ENCODE measurements around the gene NPAS3. TPM values are rescaled to one million over a fixed set of nuclear protein-coding genes. Genes with fewer than 3 reads are reported as not detected.

The NPAS3 gene
- 1 to 10 TPM; 3.2 to 6.4 (median 4.6) TPM for total RNA-seq
- under 1 TPM in 1 of 3 donors, not detected in 2; 0.36 TPM for polyA plus RNA-seq

GRCh38 chr14:32938719-32939253, at the start of gene NPAS3:
TSS of gene NPAS3 (plus strand) at chr14:32938879.
- no peaks in the 10 kb centered on the region for H3K36me3 ChIP-seq
- intact Hi-C loops (cut with DNase I), result loop anchor here (2.0 to 5.0 kb wide), 3 partner anchors 42 to 854 kb away; no protein-coding TSS in a partner anchor

DNA sequence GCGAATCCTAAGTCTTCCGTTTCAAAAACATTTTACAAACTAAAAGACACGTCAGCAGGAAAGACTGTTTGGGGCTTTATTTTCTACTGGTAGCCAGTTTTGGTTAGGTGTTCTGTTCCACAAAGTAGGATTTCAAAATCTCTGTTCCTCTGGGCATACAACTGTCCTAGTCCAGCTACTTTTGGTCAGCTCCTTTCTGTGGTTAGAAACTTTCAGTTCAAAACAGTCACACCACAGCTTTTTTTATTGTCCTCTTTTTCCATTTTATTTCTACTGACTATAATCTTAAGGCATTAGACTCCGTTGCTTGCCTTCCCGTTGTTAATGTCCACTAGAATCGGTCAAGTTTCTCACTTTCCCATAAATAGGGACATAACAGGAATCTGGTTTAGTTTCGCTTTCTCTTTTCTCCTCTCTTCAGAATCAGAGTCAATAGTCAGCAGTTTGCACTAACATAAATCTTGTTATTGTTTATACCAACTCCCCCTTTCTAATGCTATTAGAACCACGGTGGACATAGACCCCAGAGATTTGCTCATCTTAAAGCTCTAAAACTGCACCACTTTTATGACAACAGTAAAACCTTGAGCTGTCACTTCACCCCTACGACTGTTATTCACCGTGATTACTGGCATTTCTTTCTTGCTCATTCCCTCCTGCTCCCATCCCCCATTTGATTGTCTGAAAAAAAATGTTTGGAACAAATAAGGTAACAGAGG, 41.5 kb upstream of the NPAS3 start:
- intact Hi-C loops (cut with DNase I), result loop anchor here (2.0 to 5.0 kb wide), 3 partner anchors 42 to 320 kb away; partner anchors contain the start of gene NPAS3
- peak overlapping the region; percentile 68 to 85 (median 82) for H3K27ac ChIP-seq
- H3K4me1 ChIP-seq, result peaks cover 0 to 6% (median 3%) of the 10 kb centered on the region in 4 donors
- H3K36me3 ChIP-seq, result no peaks in the 10 kb centered on the region
- DNase-seq, result no peak
- no peak for TF ChIP-seq CTCF (IDR thresholded peaks at IDR 0.05)
- TF ChIP-seq POLR2A (IDR thresholded peaks at IDR 0.05), result no peak
- TF ChIP-seq POLR2AphosphoS5 (IDR thresholded peaks at IDR 0.05), result peak in 2 of 4 donors; percentile 9 to 26
- peak overlapping the region; percentile 29 to 55 (median 54) for H3K4me3 ChIP-seq
- no peaks in the 10 kb centered on the region for H3K27me3 ChIP-seq
- no peaks in the 10 kb centered on the region for H3K9me3 ChIP-seq
- WGBS, 2 donors, result 25 to 28% methylated on average over 10 of the region's 10 CpGs

More at GRCh38 chr14:32938719-32939253, at the start of gene NPAS3:
- Histone ChIP-seq H3K4me3 (peak within 1 kb of the TSS; percentile 54 to 88 (median 71)), H3K27me3 (peaks cover 0 to 13% (median 0%) of the 10 kb centered on the region in 3 donors), H3K9me3 (no peaks in the 10 kb centered on the region), H3K4me1 (peaks cover 0 to 32% (median 25%) of the 10 kb centered on the region in 4 donors), H3K27ac (peak within 1 kb of the TSS; percentile 90 to 98 (median 94))
- WGBS, 2 donors, result 1% methylated on average over 89 to 90 of the region's 92 CpGs
- DNase-seq, result no peak
- TF ChIP-seq EP300 (IDR thresholded peaks at IDR 0.05), result no peak
- no peak for TF ChIP-seq POLR2A (IDR thresholded peaks at IDR 0.05)
- TF ChIP-seq CTCF (IDR thresholded peaks at IDR 0.05), result no peak
- TF ChIP-seq POLR2AphosphoS5 (IDR thresholded peaks at IDR 0.05), result no peak

DNA sequence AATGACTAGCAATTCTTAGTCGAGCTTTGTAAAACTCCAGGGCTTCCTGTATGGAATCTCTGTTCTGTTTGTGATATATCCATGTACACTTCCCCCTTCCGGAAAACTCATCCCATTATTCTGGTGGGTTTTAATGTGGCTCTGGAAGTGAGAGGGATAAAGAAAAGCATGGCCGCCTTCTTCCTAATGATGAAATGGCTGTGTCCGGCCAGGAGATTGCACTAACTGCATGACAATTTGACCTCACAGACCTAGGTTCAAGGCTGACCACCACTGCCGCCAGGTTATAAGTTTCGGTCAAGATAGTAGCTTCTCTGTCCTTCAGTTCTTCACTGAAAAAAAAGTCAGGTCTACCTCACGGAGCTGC, 41.0 kb upstream of the NPAS3 start:
- intact Hi-C loops (cut with DNase I), result loop anchor here (2.0 to 5.0 kb wide), 3 partner anchors 41 to 320 kb away; partner anchors contain the start of gene NPAS3
- Histone ChIP-seq H3K9me3 (no peaks in the 10 kb centered on the region), H3K4me1 (peaks cover 0 to 6% (median 3%) of the 10 kb centered on the region in 4 donors), H3K27me3 (no peaks in the 10 kb centered on the region), H3K27ac (peak overlapping the region; percentile 68 to 85 (median 82)), H3K4me3 (peak overlapping the region; percentile 29 to 55 (median 54)), H3K36me3 (no peaks in the 10 kb centered on the region)
- no peak for DNase-seq
- 70 to 75% methylated on average over 7 of the region's 7 CpGs for WGBS, 2 donors
- no peak for TF ChIP-seq EP300 (IDR thresholded peaks at IDR 0.05)
- TF ChIP-seq POLR2AphosphoS5 (IDR thresholded peaks at IDR 0.05), result no peak
- TF ChIP-seq CTCF (IDR thresholded peaks at IDR 0.05), result no peak
- TF ChIP-seq POLR2A (IDR thresholded peaks at IDR 0.05), result no peak

- intact Hi-C loops (cut with DNase I), result loop anchor here (5.0 kb wide), 2 partner anchors 187 to 322 kb away; no protein-coding TSS in a partner anchor
- 82 to 86% methylated on average over 2 of the region's 2 CpGs for WGBS, 2 donors
- H3K4me1 ChIP-seq, result peaks cover 0 to 6% (median 3%) of the 10 kb centered on the region in 4 donors
Measured at GRCh38 chr14:32898876-32899275, 39.8 kb upstream of the NPAS3 start.

More at GRCh38 chr14:32898876-32899275, 39.8 kb upstream of the NPAS3 start:
- no peak overlapping the region for H3K4me3 ChIP-seq
- no peak overlapping the region for H3K27ac ChIP-seq
- no peaks in the 10 kb centered on the region for H3K9me3 ChIP-seq
- H3K36me3 ChIP-seq, result no peaks in the 10 kb centered on the region
- H3K27me3 ChIP-seq, result no peaks in the 10 kb centered on the region
- DNase-seq, result no peak
- no peak for TF ChIP-seq POLR2A (IDR thresholded peaks at IDR 0.05)
- TF ChIP-seq CTCF (IDR thresholded peaks at IDR 0.05), result no peak

All from sigmoid colon (tissue), 7 donors.